NK-92 (cell line): Measurements from ENCODE around the gene TCF21.

Source experiments
- DNase-seq: peaks from one replicate; lab custom pipeline; 2025; ENCODE audit not compliant: unreplicated experiment; lab: John Stamatoyannopoulos, UW

TCF21 gene

GRCh38 chr6:133889557-133890403 lies 867 bp downstream of the TCF21 start:
- no peak for DNase-seq

DNA sequence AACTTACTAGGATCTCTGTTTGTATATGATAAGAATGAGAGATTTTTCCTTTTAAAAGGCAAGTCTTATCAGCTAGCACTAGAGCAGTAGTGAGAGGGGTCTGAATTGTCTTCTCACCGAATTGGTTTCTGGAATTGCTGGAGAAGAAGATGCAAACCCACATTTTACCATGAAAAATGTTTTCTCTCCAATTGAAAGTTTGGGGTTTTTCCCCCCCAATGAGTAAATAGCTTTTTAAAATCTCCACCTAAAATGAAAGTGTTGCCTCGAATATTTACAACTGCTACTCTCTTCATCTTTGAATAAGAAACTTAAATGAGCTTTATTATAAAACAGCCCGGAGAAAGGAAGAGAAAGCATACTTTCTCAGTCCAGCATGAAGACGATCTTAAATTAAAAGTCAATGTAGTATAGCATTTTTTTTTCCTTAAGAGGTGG lies 1.8 kb downstream of the TCF21 start:
- no peak for DNase-seq

DNA sequence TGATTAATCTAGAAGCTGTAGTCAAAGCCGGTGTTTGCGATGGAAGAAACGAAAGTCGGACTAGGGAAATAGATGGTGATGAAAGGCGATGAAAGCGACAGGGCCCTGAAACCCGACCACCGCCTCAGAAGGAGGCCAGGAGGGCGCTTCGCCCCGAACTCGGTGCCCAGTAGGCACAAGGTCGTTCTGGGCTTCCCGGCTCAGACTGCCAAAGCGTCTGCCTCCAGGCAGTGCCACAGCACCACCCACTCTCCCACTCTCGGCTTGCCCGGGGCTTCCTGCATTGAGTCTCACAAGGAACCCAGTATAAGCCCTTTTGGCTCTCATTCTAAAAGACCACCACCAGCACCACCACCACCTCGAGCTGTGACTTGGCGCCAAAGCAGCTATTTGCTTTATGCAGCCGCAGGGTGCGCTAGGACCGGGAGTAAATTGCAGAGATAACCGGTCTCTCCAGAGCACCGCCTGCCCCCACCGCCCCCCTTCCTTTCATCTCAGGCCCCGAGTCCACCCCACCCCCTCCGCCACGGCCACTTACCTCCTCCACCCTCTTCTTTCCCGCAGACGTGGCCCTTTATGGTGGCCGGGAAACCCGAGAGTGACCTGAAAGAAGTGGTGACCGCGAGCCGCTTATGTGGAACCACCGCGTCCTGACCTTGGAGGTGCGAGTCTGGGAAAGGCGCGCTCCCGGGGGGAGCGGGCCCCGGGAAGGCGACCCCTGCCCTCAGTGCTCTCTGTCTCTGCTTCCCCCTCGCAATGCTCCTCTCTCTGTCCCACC lies 2.4 kb downstream of the TCF21 start:
- no peak for DNase-seq

- DNase-seq = no peak
Measured at GRCh38 chr6:133891927-133892812, 3.3 kb downstream of the TCF21 start.

DNA sequence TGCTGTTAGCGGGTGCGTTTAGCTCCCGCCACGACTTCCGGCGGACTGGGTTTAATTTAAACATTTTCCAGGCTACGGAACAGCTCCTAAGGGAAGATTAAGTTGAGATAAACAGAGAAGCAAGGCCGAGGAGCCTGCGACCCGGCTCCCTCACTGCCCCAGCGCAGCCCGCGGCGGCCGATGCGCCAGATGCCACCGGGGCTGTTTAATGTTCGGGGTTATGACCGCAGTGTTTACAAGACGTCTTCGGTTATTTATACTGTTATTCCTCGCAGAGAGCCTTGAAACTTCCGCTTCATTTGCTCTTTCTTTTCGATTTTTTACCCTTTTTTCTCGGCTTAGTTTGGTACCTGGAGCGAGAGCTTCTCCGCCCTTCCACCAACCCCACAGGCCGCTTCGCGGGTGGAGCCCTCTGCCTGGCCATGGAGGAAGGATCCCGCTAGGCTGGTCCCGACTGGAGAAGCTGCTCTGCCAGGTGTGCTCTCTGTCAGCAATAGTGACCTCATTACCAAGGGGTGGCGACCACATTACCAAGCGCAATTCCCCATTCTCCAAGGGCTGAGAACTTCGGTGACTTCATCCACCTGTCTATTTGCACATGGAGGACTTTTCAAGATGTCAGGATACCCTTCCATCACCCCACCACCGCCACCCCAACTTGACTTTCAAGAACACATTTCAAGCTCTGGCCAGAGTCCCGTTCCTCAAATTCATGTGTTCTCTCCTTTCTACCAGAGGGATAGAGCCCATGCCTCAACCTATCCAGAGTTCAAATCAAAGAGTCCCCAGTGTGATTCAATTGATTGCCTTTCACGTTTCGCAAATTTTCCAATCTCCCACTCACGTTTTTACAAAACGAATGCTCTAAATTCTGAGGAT lies 4.1 kb downstream of the TCF21 start:
- DNase-seq = no peak

- no peak for DNase-seq
Measured at GRCh38 chr6:133893946-133894345, 5.0 kb downstream of the TCF21 start.

DNA sequence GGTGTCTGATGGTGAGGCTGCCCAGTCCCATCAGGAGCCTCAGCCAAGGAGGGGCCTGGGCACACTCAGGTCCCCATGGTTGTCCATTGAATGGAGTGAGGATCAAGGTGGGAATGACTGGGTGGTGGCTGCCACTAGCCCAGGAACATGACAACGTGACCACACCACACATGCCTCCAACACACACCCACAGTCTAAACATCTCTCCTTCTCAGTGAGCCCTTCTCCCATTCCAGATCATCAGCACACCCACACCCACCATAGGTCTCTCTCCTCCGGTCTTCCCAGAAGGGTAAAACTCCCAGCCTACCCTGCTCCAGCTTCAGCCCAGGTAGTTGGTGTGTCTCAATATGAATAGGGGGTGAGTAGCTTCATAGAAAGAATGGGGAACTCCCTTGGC lies 5.5 kb downstream of the TCF21 start:
- no peak for DNase-seq

DNA sequence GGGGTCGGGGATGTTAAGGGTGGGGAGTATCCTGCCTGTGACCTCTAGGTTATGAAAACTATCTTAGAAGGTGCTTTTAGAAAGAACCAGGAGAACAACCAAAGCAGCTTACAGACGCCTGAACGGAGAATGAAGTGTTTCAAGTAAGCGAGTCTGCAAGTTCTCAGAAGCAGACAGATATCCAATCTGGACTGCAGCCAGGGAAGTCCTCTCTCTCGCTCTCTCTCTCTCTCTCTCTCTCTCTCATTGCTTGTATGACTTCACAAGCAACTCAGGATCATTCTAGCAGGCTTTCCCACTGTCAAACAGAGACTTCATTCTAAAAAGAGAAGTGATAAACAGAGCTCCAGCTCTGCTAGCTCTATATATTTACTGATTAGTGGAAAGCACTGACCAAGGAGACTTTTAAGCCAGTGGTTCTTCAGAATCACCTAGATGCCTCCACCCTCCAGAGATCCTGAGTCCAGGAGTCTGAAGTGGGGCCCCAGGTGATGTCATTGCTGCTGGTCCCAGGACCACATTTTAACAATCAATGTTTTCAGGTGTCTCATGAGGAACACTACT lies 6.0 kb downstream of the TCF21 start:
- no peak for DNase-seq

DNA sequence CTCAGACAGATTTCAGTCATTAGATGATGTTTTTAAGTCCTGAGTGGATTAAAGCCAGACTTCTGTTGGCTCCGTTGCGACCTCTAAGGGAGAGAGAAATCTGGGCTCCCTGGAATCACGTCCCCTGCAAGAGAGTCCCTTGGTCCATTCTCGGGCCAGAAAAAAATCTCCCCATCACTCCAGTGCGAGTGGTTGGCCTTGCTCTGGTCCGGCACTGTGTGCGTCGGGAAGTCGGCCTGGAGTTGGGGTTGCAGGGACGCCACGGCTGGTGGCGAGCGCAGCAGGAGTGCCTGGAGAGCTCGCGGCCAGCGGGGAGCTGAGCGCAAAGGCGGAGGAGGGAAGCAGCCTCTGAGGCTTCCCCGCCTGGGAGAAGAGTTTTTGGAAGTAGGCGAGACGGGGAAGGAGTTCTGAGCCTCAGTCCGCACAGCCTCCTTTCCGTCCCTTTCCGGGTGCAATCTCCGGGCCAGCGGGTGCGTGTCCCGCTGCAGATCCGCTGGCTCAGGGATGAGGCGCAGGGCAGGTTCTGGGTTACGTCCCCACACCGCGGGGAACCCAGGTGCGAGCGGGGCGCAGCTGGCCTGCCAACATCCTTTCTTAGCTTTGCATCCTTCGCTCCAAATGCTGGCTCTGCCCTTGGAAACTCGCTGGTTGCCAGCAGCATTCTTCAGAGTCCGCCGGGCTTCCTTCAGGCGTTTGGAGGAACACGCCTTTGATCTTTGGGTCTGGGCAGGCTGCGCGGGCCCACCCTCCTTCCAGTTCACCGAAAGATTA lies 6.8 kb downstream of the TCF21 start:
- DNase-seq = no peak

- DNase-seq = no peak
Measured at GRCh38 chr6:133896344-133896721, 7.4 kb downstream of the TCF21 start.

DNA sequence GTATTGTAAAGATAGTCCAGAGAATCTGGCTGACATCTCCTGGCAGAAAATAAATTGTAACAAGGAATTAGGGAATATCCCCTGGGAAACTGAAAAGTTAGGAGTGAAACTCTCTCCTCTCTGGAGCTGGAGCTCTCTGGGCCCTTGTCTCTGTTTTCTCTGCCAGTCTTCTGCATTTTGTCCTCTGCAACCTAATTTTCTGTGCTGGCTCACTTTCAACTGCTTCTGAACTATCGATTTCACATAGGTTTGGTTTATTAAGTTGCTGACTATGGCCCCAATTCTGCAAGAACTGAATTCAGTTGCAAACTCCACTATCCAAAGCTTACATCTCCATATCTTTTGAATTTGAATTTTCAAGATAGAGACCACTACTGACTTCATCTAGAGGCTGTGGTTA lies 9.3 kb downstream of the TCF21 start:
- no peak for DNase-seq

- DNase-seq = no peak
Measured at GRCh38 chr6:133899556-133899955, 10.6 kb downstream of the TCF21 start.

DNA sequence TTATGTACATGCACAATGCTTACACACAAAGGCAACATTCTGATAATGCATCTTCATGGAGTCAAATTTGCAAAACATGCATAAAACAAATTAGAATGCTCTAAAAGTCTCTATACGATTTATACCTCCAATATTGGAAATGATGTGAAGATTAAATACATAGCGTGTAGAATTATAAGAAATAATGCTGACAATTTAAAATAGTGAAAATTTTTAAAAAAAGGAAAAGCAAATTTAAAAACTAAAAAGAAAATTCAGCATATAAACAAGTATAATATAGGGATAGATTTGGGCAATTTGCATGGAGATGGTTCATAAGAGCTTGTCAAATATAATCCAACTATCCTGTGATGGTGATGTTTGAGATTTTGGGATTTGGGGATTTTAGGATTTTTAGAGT lies 14.9 kb downstream of the TCF21 start:
- no peak for DNase-seq

DNA sequence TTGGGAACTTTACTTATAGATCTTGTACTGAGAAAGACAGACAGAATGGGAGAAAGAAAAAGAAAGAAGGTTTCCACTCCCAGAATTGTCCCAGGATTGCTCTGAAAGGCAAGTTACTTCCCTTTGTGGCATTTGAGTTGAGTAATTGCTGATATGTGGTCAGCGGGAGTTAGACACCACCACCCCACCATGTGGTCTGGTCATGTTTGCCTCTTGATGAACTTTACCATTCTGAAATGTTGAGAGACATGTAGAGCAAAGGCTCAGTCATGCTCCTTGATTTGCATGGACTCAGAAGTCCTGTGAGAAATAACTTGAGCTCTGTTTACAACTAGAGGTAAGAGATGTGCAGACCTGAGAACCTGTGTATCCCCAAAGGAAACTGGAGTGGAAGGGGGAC lies 17.1 kb downstream of the TCF21 start:
- no peak for DNase-seq

GRCh38 chr6:133916650-133917151 lies 27.8 kb downstream of the TCF21 start:
- no peak for DNase-seq

DNA sequence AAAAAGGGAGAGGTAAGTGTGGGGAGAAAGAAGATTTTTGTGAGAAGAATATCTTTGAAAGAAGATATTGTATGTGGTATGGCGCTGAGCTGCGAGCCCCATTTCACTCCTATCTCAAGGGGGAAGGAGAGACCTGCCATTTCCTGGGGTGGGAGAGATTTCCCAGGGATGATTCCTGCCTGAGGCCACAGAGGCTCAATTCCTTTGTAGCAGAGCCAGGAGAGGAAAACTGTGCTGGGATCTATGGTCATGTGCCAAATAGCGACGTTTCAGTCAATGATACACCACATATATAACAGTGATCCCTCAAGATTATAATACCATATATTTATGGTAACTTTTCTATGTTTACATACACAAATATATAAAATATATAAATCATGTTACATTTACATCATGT lies 28.9 kb downstream of the TCF21 start:
- DNase-seq = no peak

DNA sequence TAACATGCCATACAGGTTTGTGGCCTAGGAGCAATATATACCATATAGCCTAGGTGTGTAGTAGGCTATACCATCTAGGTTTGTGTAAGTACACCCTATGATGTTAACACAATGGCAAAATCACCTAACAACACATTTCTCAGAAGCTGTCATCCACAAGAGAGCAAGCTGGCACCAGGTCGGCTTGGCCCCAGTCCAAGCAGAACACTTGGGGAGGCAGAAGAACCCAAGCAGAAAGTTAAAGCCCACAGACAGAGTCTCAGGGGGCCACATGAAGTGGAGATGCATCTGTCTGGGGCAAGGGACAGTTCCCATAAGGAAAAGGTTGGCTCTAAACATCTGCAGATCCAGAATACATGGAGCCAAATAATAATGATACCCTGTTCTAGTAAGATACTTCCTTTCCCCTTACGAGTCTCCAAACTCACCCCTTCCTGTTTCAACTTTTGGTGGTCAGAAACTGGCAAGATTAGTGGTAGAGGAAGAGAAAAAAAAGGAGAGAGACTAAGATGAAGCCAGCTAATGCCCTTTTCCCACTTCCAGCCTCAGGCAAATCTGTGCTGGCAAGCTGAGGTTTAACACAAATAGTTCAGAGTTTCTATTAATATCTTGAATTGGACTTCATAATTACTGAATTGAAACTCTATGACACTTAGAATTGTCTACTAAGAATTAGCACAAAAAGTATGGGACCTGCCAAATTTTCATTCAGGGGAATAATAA lies 29.5 kb downstream of the TCF21 start:
- no peak for DNase-seq

DNA sequence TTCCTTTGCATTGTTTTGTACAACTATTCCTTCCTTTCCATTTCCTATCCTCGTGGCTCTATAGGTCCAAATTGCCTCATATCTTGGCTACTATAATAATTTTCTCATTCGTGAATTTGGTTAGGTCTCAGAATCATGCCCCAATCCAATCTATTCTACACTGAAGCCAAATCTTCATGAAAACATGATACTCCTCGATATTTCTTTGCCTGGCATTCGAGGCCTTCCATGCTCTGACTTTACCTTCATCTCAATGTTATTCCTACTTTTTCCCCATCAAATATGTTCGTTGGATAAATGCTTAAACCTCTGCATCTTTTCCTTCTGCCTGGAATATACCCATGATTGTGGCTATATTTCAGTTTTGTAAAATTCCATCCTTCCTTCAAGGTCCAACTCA lies 30.4 kb downstream of the TCF21 start:
- DNase-seq = no peak
